OCI-LY1 (cell line): ENCODE results near the gene SLC17A2.

Experiments
- CTCF ChIP-seq: fragments of 200-600 bp; sonication (generic), shearing (Covaris generic); IDR thresholded peaks from 2 replicates; pipeline ENCODE4 v1.5.1; 2017; ENCODE audit warnings: mild to moderate bottlenecking, antibody characterized with exemption, low read length, moderate library complexity, mixed read lengths
- EZH2 ChIP-seq: fragments of 200-600 bp; sonication (generic), shearing (Covaris generic); IDR thresholded peaks from 2 replicates; pipeline ENCODE4 v1.8.0; 2017; ENCODE audit warnings: borderline replicate concordance, mixed run types, mild to moderate bottlenecking, antibody characterized with exemption, low read length, moderate library complexity, mixed read lengths

- TF ChIP-seq CTCF: peak; percentile 56
- TF ChIP-seq EZH2: no peak
Measured at GRCh38 chr6:25882051-25882496, 48.4 kb downstream of the SLC17A2 start.
